ENCODE results near the gene ANKRD13B.
"Not testable (repeated sequence)": the region's sequence is repeated elsewhere in the genome, so short reads cannot be mapped to it uniquely, and the experiment has no call there.

ANKRD13B gene

GRCh38 chr17:29592850-29593551 lies at the start of gene ANKRD13B:
ANKRD13B (plus strand) TSS chr17:29593132; CDS start chr17:29593622, 490 bp downstream.
- DNase-seq (ENCODE audit: insufficient read length, low spot score) (no peak), FAIRE-seq (no peak)
- no peak for TF ChIP-seq POLR2A (IDR thresholded peaks at IDR 0.05; ENCODE audit: low read depth, low read length)

GRCh38 chr17:29544066-29544465 lies 48.9 kb upstream of the ANKRD13B start:
- no peak for FAIRE-seq
- no peak for TF ChIP-seq POLR2A (IDR thresholded peaks at IDR 0.05; ENCODE audit: low read depth, low read length)
- no peak for DNase-seq (ENCODE audit: insufficient read length, low spot score)

- FAIRE-seq (no peak), DNase-seq (ENCODE audit: insufficient read length, low spot score) (no peak)
- no peak for TF ChIP-seq POLR2A (IDR thresholded peaks at IDR 0.05; ENCODE audit: low read depth, low read length)
Observed at GRCh38 chr17:29546085-29546484, 46.8 kb upstream of the ANKRD13B start.

DNA sequence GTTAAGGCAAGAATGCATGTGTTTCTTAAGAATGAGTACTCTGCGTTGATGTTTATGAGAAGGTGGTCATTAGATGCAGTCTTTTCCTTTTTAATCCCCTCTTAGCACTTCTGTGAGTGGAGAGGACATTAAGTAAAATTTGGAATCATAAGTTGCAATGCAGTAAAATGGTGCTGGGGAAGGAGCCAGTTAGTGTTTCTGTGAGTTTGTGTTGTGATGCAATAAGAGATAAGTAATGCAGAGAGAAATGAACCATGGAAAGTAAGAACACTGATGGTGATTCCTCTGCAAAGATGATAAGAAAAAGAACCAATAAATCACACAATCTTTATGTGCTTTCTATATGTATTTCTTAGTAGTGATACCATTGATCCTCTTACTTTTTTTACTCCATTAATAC lies 46.1 kb upstream of the ANKRD13B start:
- DNase-seq (ENCODE audit: insufficient read length, low spot score): no peak
- TF ChIP-seq POLR2A (IDR thresholded peaks at IDR 0.05; ENCODE audit: low read depth, low read length): no peak
- FAIRE-seq: no peak

GRCh38 chr17:29549177-29549923 lies 43.6 kb upstream of the ANKRD13B start:
- no peak for TF ChIP-seq POLR2A (IDR thresholded peaks at IDR 0.05; ENCODE audit: low read depth, low read length)
- DNase-seq (ENCODE audit: insufficient read length, low spot score) (no peak), FAIRE-seq (no peak)

- TF ChIP-seq POLR2A (IDR thresholded peaks at IDR 0.05; ENCODE audit: low read depth, low read length): no peak
- DNase-seq (ENCODE audit: insufficient read length, low spot score): no peak
- FAIRE-seq: no peak
Observed at GRCh38 chr17:29555840-29556239, 37.1 kb upstream of the ANKRD13B start.

DNA sequence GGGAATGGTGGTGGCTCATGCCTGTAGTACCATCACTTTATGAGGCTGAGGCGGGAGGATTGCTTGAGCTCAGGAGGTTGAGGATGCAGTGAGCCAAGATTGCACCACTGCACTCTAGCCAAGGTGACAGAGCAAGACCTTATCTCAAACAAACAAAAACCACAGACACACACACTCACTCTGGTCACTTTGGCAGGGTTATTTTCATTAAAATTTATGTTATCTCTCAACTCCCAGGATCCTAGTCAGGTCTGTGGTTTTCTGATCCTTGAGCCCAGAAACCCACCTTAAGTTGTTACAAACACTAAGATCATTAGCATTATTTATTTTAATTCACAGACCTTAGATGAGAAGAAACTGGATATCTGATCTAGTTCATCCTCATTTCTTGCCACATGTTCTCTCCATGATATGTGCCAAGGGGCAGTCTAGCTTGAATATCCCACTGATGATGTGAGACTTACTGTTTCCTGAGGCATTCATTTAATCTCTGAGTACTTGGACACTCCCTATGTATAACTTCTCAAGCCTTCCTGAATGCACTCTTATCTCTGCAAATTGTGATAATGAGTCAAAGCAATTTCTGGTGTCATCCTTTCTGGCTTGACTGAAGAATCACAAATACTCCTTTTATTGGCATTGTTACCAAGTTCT lies 35.7 kb upstream of the ANKRD13B start:
- DNase-seq (ENCODE audit: insufficient read length, low spot score) (no peak), FAIRE-seq (no peak)

GRCh38 chr17:29557739-29558116 lies 35.2 kb upstream of the ANKRD13B start:
- no peak for TF ChIP-seq POLR2A (IDR thresholded peaks at IDR 0.05; ENCODE audit: low read depth, low read length)
- no peak for DNase-seq (ENCODE audit: insufficient read length, low spot score)
- FAIRE-seq: no peak

More for the DNA sequence above, 35.7 kb upstream of the ANKRD13B start:
- TF ChIP-seq POLR2A (IDR thresholded peaks at IDR 0.05; ENCODE audit: low read depth, low read length): no peak

- not testable (repeated sequence) for DNase-seq (ENCODE audit: insufficient read length, low spot score); FAIRE-seq
Observed at GRCh38 chr17:29558139-29558538, 34.8 kb upstream of the ANKRD13B start.

GRCh38 chr17:29559640-29560039 lies 33.3 kb upstream of the ANKRD13B start:
- no peak for TF ChIP-seq POLR2A (IDR thresholded peaks at IDR 0.05; ENCODE audit: low read depth, low read length)
- DNase-seq (ENCODE audit: insufficient read length, low spot score) (no peak), FAIRE-seq (no peak)

DNA sequence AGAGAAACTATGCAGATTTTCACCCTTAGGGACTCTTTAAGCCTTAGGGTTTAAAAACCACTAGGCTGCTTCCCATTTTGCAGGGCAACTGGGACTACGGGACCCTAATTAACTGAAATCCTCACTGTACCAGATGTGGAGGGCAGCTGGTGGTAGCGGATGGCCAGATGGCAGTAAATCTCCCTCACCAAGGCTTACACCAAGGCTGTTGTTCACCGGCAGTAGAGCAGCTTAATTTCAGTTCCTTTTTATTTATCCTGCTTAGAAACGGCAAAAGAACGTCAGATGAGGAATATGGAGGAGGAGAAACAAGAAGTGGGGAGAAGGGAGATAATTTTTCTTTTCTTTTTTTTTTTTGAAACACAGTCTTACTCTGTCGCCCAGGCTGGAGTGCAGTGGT lies 32.6 kb upstream of the ANKRD13B start:
- no peak for TF ChIP-seq POLR2A (IDR thresholded peaks at IDR 0.05; ENCODE audit: low read depth, low read length)
- no peak for FAIRE-seq

GRCh38 chr17:29561554-29562517 lies 31.1 kb upstream of the ANKRD13B start:
- DNase-seq (ENCODE audit: insufficient read length, low spot score) (no peak), FAIRE-seq (no peak)
- TF ChIP-seq POLR2A (IDR thresholded peaks at IDR 0.05; ENCODE audit: low read depth, low read length): no peak

More for the DNA sequence above, 32.6 kb upstream of the ANKRD13B start:
- no peak for DNase-seq (ENCODE audit: insufficient read length, low spot score)

- FAIRE-seq (no peak), DNase-seq (ENCODE audit: insufficient read length, low spot score) (no peak)
- TF ChIP-seq POLR2A (IDR thresholded peaks at IDR 0.05; ENCODE audit: low read depth, low read length): no peak
Observed at GRCh38 chr17:29562615-29563014, 30.3 kb upstream of the ANKRD13B start.
